Lung (tissue), 12 donors: ENCODE results near the gene ALG12. TPM values are rescaled to one million over a fixed set of nuclear protein-coding genes. Genes with fewer than 3 reads are reported as not detected.
"Not testable (repeated sequence)": the region's sequence is repeated elsewhere in the genome, so short reads cannot be mapped to it uniquely, and the experiment has no call there.

Source experiments
- ATAC-seq: fragments of 200-7000 bp; cut with Tn5 transposase; one replicate; pipeline ENCODE4 v1.9.1; 2020; ENCODE audit warnings: moderate number of reproducible peaks; ENCODE audit not compliant: insufficient read depth, low FRiP score
- DNase-seq, 3 donors: peaks; one replicate each; pipeline ENCODE4 v3.0.0-alpha.2; 2013 to 2017
- H3K27ac ChIP-seq, 2 donors: one replicate each; pipeline ENCODE4 v1.5.1; 2013; ENCODE audit warnings: mild to moderate bottlenecking in 2 of 2, moderate library complexity in 2 of 2, control low read depth in 1 of 2, inconsistent platforms in 1 of 2, low read depth in 1 of 2, low read length in 1 of 2
- H3K27me3 ChIP-seq, 3 donors: one replicate each; pipeline ENCODE4 v1.5.1; 2013; ENCODE audit warnings: low read length in 2 of 3; ENCODE audit not compliant: control insufficient read depth in 3 of 3, insufficient read depth in 3 of 3
- H3K36me3 ChIP-seq, 4 donors: one replicate each; pipeline ENCODE4 v1.5.1; 2013; ENCODE audit warnings: low read length in 4 of 4, mild to moderate bottlenecking in 1 of 4, moderate library complexity in 1 of 4; ENCODE audit not compliant: control insufficient read depth in 4 of 4, insufficient read depth in 4 of 4
- H3K4me1 ChIP-seq, 5 donors: one replicate each; pipeline ENCODE4 v1.5.1; 2013; ENCODE audit warnings: low read length in 5 of 5, mild to moderate bottlenecking in 2 of 5, moderate library complexity in 1 of 5; ENCODE audit not compliant: control insufficient read depth in 5 of 5, insufficient read depth in 5 of 5
- H3K4me3 ChIP-seq: one replicate; pipeline ENCODE4 v1.5.1; 2013; ENCODE audit warnings: mild to moderate bottlenecking, control low read depth, moderate library complexity
- H3K9ac ChIP-seq, 2 donors: one replicate each; pipeline ENCODE4 v1.5.1; 2013; ENCODE audit warnings: low read length in 2 of 2, control low read depth in 1 of 2; ENCODE audit not compliant: insufficient read depth in 1 of 2
- H3K9me3 ChIP-seq, 4 donors: one replicate each; pipeline ENCODE4 v1.5.1; 2013; ENCODE audit warnings: low read length in 3 of 4, mild to moderate bottlenecking in 1 of 4, moderate library complexity in 1 of 4; ENCODE audit not compliant: control insufficient read depth in 4 of 4, insufficient read depth in 3 of 4
- WGBS, 2 donors: extraction: QIAGEN DNeasy Blood & Tissue Kit; methylation state at CpG; one replicate each; pipeline ENCODE4 v1.1.7; 2013; 5-methylcytosine and 5-hydroxymethylcytosine counted together
- polyA plus RNA-seq, 2 donors: library from polyadenylated mRNA; stranded (reverse); fragments of 200-250 nt; gene quantifications; one replicate each; pipeline ENCODE4 v1.2.1, GENCODE V29; 2013
- total RNA-seq, 2 donors: library from RNA; depleted of rRNA in 1 of 2; stranded (reverse); fragments of >200 nt in 1 of 2; gene quantifications; one replicate each; pipeline ENCODE4 v1.2.1, GENCODE V29; 2014 to 2021
- TF ChIP-seq, protein P1 (sequence below): IDR thresholded peaks from 2 replicates; pipeline ENCODE4 v1.5.1; 2012; ENCODE audit warnings: mild to moderate bottlenecking; ENCODE audit errors: control extremely low read depth, extremely low read depth
- donor health status: control.
- donor health status: control.
- donor health status: Bipolar disorder and iron deficiency.
- donor health status: healthy.
- donor health status: DM: yes; HTN: yes; CAD: no.

The ALG12 gene
- total and polyA plus RNA-seq, 4 donors, result 13.6 to 33.9 (median 16.6) TPM

DNA sequence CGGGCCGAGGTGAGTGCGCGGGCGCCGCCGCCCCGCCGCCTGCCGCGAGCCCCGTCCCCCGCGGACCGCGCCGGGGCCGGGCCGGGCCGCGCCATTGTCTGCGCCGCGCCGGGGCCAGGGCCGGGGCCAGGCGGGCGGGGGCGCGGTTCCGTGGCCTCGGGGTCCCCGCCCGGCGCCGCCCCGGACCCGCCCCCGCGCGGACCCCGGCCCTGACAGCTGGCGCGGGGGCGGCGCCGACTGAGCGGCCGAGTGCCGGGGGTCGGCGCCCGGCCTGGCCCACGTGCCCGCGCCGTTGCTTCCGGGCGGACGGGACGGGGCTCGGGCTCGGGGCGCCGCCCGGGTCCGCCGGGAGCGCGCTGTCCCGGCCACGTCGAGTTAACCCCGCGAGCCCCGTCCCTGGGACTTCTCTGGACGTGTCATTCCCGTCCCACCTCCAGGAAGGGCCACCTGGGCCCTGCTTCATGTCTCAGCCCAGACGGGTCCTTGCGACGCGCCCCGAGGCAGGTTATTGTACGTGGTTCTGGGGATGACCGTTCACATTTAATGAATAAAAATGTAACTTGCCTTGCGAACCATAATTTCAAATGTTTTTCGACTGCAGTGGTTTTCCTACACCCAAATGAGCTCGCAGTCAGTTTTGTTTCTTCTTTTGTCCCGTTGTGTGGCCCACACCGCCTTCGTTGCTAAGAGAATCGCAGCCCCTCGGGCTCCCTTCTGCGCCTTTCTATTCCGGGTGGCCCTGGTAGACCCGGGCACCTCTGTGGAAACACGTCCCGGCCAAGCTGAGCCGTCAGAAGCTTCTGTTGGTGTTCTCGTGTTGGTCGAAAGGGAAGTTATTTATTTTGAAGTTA, 64.0 kb downstream of the ALG12 start:
- Histone ChIP-seq H3K27me3 (peaks cover 0 to 22% (median 15%) of the 10 kb centered on the region in 3 donors), H3K4me3 (peak overlapping the region; percentile 72), H3K9me3 (no peaks in the 10 kb centered on the region), H3K9ac (peak overlapping the region; percentile 77 to 89), H3K36me3 (peaks cover 0 to 5% (median 0%) of the 10 kb centered on the region in 4 donors), H3K4me1 (peaks cover 7 to 24% (median 13%) of the 10 kb centered on the region in 5 donors), H3K27ac (peak overlapping the region; percentile 23 to 71)
- WGBS, 2 donors, result 0 to 1% methylated on average over 34 to 101 of the region's 101 CpGs
- TF ChIP-seq, protein P1, sequence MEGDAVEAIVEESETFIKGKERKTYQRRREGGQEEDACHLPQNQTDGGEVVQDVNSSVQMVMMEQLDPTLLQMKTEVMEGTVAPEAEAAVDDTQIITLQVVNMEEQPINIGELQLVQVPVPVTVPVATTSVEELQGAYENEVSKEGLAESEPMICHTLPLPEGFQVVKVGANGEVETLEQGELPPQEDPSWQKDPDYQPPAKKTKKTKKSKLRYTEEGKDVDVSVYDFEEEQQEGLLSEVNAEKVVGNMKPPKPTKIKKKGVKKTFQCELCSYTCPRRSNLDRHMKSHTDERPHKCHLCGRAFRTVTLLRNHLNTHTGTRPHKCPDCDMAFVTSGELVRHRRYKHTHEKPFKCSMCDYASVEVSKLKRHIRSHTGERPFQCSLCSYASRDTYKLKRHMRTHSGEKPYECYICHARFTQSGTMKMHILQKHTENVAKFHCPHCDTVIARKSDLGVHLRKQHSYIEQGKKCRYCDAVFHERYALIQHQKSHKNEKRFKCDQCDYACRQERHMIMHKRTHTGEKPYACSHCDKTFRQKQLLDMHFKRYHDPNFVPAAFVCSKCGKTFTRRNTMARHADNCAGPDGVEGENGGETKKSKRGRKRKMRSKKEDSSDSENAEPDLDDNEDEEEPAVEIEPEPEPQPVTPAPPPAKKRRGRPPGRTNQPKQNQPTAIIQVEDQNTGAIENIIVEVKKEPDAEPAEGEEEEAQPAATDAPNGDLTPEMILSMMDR, result no peak
- ATAC-seq, result no peak
- peak; percentile 38 to 62 (median 44) for DNase-seq

DNA sequence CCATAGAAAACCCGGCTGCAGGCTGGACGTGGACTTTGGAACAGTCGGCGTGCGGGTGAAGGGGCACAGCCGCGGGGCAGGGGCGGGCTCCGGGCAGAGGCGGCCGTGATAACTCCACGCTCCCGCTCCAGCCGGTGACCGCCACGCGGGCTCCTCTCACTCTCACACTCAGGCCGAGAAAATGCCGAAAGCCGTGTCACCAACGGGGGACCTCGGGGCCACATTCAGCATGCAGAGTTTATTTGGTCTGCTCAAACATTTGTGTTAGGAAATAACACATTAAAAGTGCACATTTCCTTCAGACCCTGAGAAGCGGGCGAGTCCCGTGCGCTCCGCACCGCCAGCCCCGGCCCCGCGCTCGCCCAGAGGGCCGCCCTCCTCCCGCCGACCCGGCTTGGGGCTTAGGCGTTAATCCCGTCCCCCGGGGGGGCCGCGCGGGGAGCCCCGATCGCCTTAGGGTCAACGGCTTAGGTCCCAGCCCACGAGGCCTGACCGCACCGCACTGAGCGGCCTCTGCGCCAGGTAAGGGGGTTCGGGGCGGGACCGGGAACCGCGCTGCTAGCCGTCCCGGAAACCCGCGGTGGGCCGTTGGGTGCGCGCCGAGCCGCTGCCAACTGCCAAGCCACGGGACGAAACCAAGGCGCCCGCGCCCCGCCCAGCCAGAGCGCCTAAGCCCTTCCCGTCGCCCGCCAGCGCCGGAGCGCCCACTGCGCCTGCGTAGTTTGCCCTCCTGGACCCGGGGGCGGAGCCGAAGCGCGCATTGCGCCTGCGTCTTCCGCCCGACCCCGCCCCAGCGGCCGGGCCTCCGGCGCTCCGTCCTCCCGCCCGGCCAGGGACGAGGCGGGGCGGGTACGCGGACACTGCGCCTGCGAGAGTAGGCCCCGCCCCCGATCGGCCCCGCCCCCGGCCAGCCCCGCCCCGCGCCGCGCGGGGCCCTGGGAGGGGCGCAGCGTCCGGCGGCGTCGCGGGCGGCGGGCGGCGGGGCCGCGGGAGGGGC, 65.0 kb downstream of the ALG12 start, which contains the start of gene ZBED4:
Gene ZBED4 (plus strand): TSS at position 947 of the 997 bp plus-strand sequence. CDS start 29,819 bp downstream, outside the sequence.
- Histone ChIP-seq H3K27ac (peak within 1 kb of the TSS; percentile 97 to 98), H3K9ac (peak within 1 kb of the TSS; percentile 77 to 89), H3K36me3 (peaks cover 0 to 5% (median 0%) of the 10 kb centered on the region in 4 donors), H3K27me3 (peaks cover 0 to 23% (median 15%) of the 10 kb centered on the region in 3 donors), H3K4me3 (peak within 1 kb of the TSS; percentile 72), H3K9me3 (no peaks in the 10 kb centered on the region), H3K4me1 (peaks cover 7 to 29% (median 13%) of the 10 kb centered on the region in 5 donors)
- 0 to 1% methylated on average over 64 to 127 of the region's 127 CpGs for WGBS, 2 donors
- DNase-seq (peak; percentile 98 to 99 (median 98)), ATAC-seq (peak; percentile 95)
- TF ChIP-seq, protein P1, result no peak

DNA sequence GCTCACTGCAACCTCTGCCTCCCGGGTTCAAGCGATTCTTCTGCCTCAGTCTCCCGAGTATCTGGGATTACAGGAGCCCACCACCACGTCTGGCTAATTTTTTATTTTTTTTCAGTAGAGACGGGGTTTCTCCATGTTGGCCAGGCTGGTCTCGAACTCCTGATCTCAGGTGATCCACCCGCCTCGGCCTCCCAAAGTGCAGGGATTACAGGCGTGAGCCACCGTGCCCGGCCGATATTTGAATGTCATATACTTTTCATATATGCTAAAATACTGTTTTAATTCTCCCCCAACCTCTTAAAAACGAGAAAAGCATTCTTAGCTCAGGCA, 65.7 kb downstream of the ALG12 start:
- not testable (repeated sequence) for DNase-seq
- H3K27ac ChIP-seq, result peak overlapping the region; percentile 97 to 98

More for the DNA sequence above, 65.7 kb downstream of the ALG12 start:
- Histone ChIP-seq H3K4me1 (peaks cover 7 to 27% (median 13%) of the 10 kb centered on the region in 5 donors), H3K27me3 (peaks cover 0 to 29% (median 22%) of the 10 kb centered on the region in 3 donors)
- not testable (repeated sequence) for H3K9me3 ChIP-seq, H3K36me3 ChIP-seq, H3K9ac ChIP-seq, H3K4me3 ChIP-seq, ATAC-seq
- WGBS, 2 donors, result 52 to 55% methylated on average over 13 of the region's 13 CpGs
